OCI-LY7 (cell line): ENCODE results near the gene PRLR.

Source experiments
- EZH2phosphoT487 ChIP-seq: fragments of 200-600 bp; sonication (generic); IDR thresholded peaks from 2 replicates; pipeline ENCODE4 v1.6.1; 2018; ENCODE audit warnings: low read depth, borderline replicate concordance, mild to moderate bottlenecking, mixed run types, antibody characterized with exemption, low read length, moderate library complexity, mixed read lengths
- TF ChIP-seq, protein P1 (sequence below): fragments of 200-600 bp; sonication (generic); conservative IDR thresholded peaks from 2 replicates; pipeline ENCODE4 v1.5.1; 2014; ENCODE audit warnings: mild to moderate bottlenecking, antibody characterized with exemption, low read length, moderate library complexity, mixed read lengths

DNA sequence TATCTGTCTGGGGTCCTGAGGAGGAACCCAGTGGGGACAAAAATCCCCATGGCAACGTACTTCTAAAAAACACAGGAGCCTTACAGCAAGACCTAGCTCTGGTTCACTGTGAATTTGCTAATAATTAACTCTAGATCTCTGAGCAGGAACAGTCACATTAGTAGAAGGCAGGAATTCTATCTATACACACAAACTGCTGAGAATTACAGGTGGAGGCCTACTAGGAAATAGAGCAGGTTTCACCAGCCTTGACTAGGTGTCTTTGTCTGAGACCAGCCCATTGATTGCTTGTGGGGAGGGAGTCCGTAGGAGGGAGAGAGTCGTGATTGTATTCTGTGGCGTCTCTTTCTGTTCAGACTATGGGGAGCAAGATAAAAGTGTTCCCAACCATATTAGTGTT is 44.8 kb downstream of the PRLR start:
- TF ChIP-seq, protein P1, sequence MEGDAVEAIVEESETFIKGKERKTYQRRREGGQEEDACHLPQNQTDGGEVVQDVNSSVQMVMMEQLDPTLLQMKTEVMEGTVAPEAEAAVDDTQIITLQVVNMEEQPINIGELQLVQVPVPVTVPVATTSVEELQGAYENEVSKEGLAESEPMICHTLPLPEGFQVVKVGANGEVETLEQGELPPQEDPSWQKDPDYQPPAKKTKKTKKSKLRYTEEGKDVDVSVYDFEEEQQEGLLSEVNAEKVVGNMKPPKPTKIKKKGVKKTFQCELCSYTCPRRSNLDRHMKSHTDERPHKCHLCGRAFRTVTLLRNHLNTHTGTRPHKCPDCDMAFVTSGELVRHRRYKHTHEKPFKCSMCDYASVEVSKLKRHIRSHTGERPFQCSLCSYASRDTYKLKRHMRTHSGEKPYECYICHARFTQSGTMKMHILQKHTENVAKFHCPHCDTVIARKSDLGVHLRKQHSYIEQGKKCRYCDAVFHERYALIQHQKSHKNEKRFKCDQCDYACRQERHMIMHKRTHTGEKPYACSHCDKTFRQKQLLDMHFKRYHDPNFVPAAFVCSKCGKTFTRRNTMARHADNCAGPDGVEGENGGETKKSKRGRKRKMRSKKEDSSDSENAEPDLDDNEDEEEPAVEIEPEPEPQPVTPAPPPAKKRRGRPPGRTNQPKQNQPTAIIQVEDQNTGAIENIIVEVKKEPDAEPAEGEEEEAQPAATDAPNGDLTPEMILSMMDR: no peak
- no peak for TF ChIP-seq EZH2phosphoT487
